Ovary (tissue), 3 donors: ENCODE data around the gene POU2F3.

ENCODE experiments used
- CTCF ChIP-seq, 3 donors: fragments of 450-650 bp in 2 of 3; fragments of 200-600 bp in 1 of 3; IDR thresholded peaks; one replicate each; pipeline versions ENCODE4 v1.5.1 to v1.8.0; 2016 to 2022; ENCODE audit warnings: antibody characterized with exemption in 3 of 3, mild to moderate bottlenecking in 1 of 3
- EP300 ChIP-seq: sonication (generic); formaldehyde crosslinking; IDR thresholded peaks from one replicate; pipeline ENCODE4 v1.6.1; 2017; ENCODE audit warnings: antibody characterized with exemption
- POLR2A ChIP-seq: fragments of 450-650 bp; IDR thresholded peaks from one replicate; pipeline ENCODE4 v1.6.1; 2017; ENCODE audit warnings: antibody characterized with exemption, mild to moderate bottlenecking, moderate library complexity
- donor health status: DM: no; HTN: no; CAD: no.

DNA sequence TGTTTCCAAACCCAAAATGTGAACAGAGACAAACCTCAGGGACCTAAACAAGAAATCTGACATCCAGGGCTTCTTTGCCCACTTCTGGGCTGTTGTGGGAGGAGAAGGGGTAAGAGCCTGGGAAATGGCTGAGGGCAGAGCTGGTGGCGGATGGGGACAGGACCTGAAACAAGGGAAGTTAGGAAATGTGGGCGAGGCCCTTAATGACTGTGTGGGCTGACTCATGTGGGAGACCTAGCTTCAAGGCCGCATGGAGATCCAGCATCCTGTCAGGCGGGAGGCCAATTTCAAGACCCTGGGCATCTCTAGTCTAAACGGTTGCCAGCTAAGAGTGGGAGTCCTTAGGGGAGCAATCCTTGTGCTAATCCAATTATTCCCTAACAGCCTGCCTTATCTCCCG is 31.2 kb upstream of the POU2F3 start:
- TF ChIP-seq CTCF (IDR thresholded peaks at IDR 0.05) = no peak
- no peak for TF ChIP-seq POLR2A
- TF ChIP-seq EP300 = no peak
